Activated naive CD4-positive, alpha-beta T cell treated with anti-CD3 and anti-CD28 coated beads for 36 hours (primary cell): ENCODE measurements around the gene SLC6A17. TPM values are rescaled to one million over a fixed set of nuclear protein-coding genes. Genes with fewer than 3 reads are reported as not detected.

Experiments
- CTCF ChIA-PET: fragments of 350-600 bp; sonication (Branson Sonifier 250); formaldehyde crosslinking; loops from one replicate; lab custom pipeline; 2021; ENCODE audit warnings: antibody characterized with exemption; lab: Charles Lee
- DNase-seq: peaks from one replicate; pipeline ENCODE4 v3.0.0-alpha.2; 2020
- H3K27ac Mint-ChIP-seq: one replicate; pipeline ENCODE4 v1.8.0; 2021; ENCODE audit warnings: mild to moderate bottlenecking, mixed read lengths
- H3K27me3 Mint-ChIP-seq: one replicate; pipeline ENCODE4 v1.8.0; 2021; ENCODE audit warnings: low read depth, mixed read lengths
- H3K36me3 Mint-ChIP-seq: one replicate; pipeline ENCODE4 v1.8.0; 2021; ENCODE audit warnings: low read depth, mixed read lengths
- H3K4me1 Mint-ChIP-seq: one replicate; pipeline ENCODE4 v1.8.0; 2021; ENCODE audit warnings: low read depth, mixed read lengths
- H3K4me3 Mint-ChIP-seq: one replicate; pipeline ENCODE4 v1.8.0; 2021; ENCODE audit warnings: mild to moderate bottlenecking, moderate library complexity, mixed read lengths
- H3K9me3 Mint-ChIP-seq: one replicate; pipeline ENCODE4 v1.8.0; 2021; ENCODE audit warnings: mixed read lengths
- intact Hi-C: fragments of 100-400 bp; cut with micrococcal nuclease; formaldehyde crosslinking; loops from one replicate; pipeline ENCODE4 v1.15.1; 2023
- total RNA-seq, 2 experiments: library from RNA; stranded (reverse); gene quantifications; one replicate each; pipeline ENCODE4 v1.2.3, GENCODE V29; 2021

SLC6A17 gene
- total RNA-seq, 2 experiments from 2014 or later, result 0.12 TPM; not detected in 1

- Mint-ChIP-seq H3K27ac (no peak overlapping the region), H3K27me3 (no peaks in the 10 kb centered on the region), H3K9me3 (no peaks in the 10 kb centered on the region), H3K36me3 (no peaks in the 10 kb centered on the region), H3K4me3 (no peak overlapping the region), H3K4me1 (peaks cover 10% of the 10 kb centered on the region)
- CTCF ChIA-PET, result interaction anchor here (7.4 to 15.3 kb wide), 2 partner anchors 111 to 263 kb away, joined by 106 to 644 read pairs; no protein-coding TSS in a partner anchor
- intact Hi-C loops, result no loop called here
- no peak for DNase-seq
Measured at GRCh38 chr1:110198746-110199145, 48.5 kb downstream of the SLC6A17 start.

- Mint-ChIP-seq H3K4me3 (no peak overlapping the region), H3K27ac (no peak overlapping the region), H3K36me3 (no peaks in the 10 kb centered on the region), H3K27me3 (no peaks in the 10 kb centered on the region), H3K9me3 (no peaks in the 10 kb centered on the region), H3K4me1 (peaks cover 10% of the 10 kb centered on the region)
- CTCF ChIA-PET, result interaction anchor here (0.6 to 15.3 kb wide), 4 partner anchors 9 to 296 kb away, joined by 6 to 644 read pairs (median 88); no protein-coding TSS in a partner anchor
- intact Hi-C loops, result loop anchor here (5.0 kb wide), 1 partner anchor 262 kb away; no protein-coding TSS in a partner anchor
- no peak for DNase-seq
Measured at GRCh38 chr1:110200190-110200589, 49.9 kb downstream of the SLC6A17 start.

GRCh38 chr1:110200666-110201065 is 50.4 kb downstream of the SLC6A17 start:
- Mint-ChIP-seq H3K4me1 (peaks cover 10% of the 10 kb centered on the region), H3K9me3 (no peaks in the 10 kb centered on the region), H3K4me3 (no peak overlapping the region), H3K36me3 (no peaks in the 10 kb centered on the region), H3K27me3 (no peaks in the 10 kb centered on the region), H3K27ac (no peak overlapping the region)
- intact Hi-C loops, result loop anchor here (5.0 kb wide), 1 partner anchor 262 kb away; no protein-coding TSS in a partner anchor
- CTCF ChIA-PET, result interaction anchor here (0.6 to 15.3 kb wide), 6 partner anchors 9 to 295 kb away, joined by 6 to 644 read pairs (median 38); partner anchors contain the start of genes PROK1 and RBM15
- no peak for DNase-seq

GRCh38 chr1:110201157-110201825 is 51.0 kb downstream of the SLC6A17 start:
- H3K4me3 Mint-ChIP-seq, result no peak overlapping the region
- no peaks in the 10 kb centered on the region for H3K27me3 Mint-ChIP-seq
- no peak overlapping the region for H3K27ac Mint-ChIP-seq
- H3K36me3 Mint-ChIP-seq, result no peaks in the 10 kb centered on the region
- H3K9me3 Mint-ChIP-seq, result no peaks in the 10 kb centered on the region
- CTCF ChIA-PET, result interaction anchor here (0.6 to 15.3 kb wide), 9 partner anchors 109 to 295 kb away, joined by 3 to 644 read pairs (median 12); partner anchors contain the start of genes LAMTOR5, PROK1 and RBM15
- peaks cover 10% of the 10 kb centered on the region for H3K4me1 Mint-ChIP-seq
- intact Hi-C loops, result loop anchor here (5.0 kb wide), 1 partner anchor 261 kb away; no protein-coding TSS in a partner anchor
- no peak for DNase-seq

- intact Hi-C loops, result loop anchor here (1.0 to 5.0 kb wide), 6 partner anchors 109 to 412 kb away; no protein-coding TSS in a partner anchor
- peak; percentile 88 for DNase-seq
- H3K9me3 Mint-ChIP-seq, result no peaks in the 10 kb centered on the region
- H3K4me1 Mint-ChIP-seq, result peaks cover 21% of the 10 kb centered on the region
- H3K4me3 Mint-ChIP-seq, result no peak overlapping the region
- H3K27me3 Mint-ChIP-seq, result no peaks in the 10 kb centered on the region
- H3K27ac Mint-ChIP-seq, result peak overlapping the region; percentile 81
- CTCF ChIA-PET, result interaction anchor here (0.6 to 15.3 kb wide), 43 partner anchors 9 to 361 kb away, joined by 3 to 644 read pairs (median 4); partner anchors contain the start of genes LAMTOR5 and RBM15
- H3K36me3 Mint-ChIP-seq, result no peaks in the 10 kb centered on the region
Measured at GRCh38 chr1:110203021-110203661, 52.8 kb downstream of the SLC6A17 start.

- intact Hi-C loops, result no loop called here
- H3K9me3 Mint-ChIP-seq, result no peaks in the 10 kb centered on the region
Measured at GRCh38 chr1:110205156-110205555, 54.9 kb downstream of the SLC6A17 start.

GRCh38 chr1:110205591-110206155 is 55.4 kb downstream of the SLC6A17 start:
- no peak overlapping the region for H3K4me3 Mint-ChIP-seq
- H3K9me3 Mint-ChIP-seq, result no peaks in the 10 kb centered on the region
- CTCF ChIA-PET, result interaction anchor here (0.7 to 15.3 kb wide), 8 partner anchors 9 to 290 kb away, joined by 3 to 644 read pairs (median 76); partner anchors contain the start of gene RBM15
- intact Hi-C loops, result no loop called here
- no peaks in the 10 kb centered on the region for H3K36me3 Mint-ChIP-seq
- peaks cover 38% of the 10 kb centered on the region for H3K4me1 Mint-ChIP-seq
- no peaks in the 10 kb centered on the region for H3K27me3 Mint-ChIP-seq
- DNase-seq, result no peak
- H3K27ac Mint-ChIP-seq, result no peak overlapping the region

More at GRCh38 chr1:110205156-110205555, 54.9 kb downstream of the SLC6A17 start:
- CTCF ChIA-PET, result interaction anchor here (0.7 to 15.3 kb wide), 4 partner anchors 92 to 291 kb away, joined by 4 to 644 read pairs (median 88); no protein-coding TSS in a partner anchor
- H3K4me3 Mint-ChIP-seq, result no peak overlapping the region
- no peak for DNase-seq
- H3K36me3 Mint-ChIP-seq, result no peaks in the 10 kb centered on the region
- no peaks in the 10 kb centered on the region for H3K27me3 Mint-ChIP-seq
- H3K4me1 Mint-ChIP-seq, result peaks cover 38% of the 10 kb centered on the region
- no peak overlapping the region for H3K27ac Mint-ChIP-seq

GRCh38 chr1:110206261-110206920 is 56.1 kb downstream of the SLC6A17 start:
- Mint-ChIP-seq H3K4me1 (peaks cover 39% of the 10 kb centered on the region), H3K27me3 (no peaks in the 10 kb centered on the region), H3K36me3 (no peaks in the 10 kb centered on the region), H3K4me3 (no peak overlapping the region), H3K27ac (no peak overlapping the region), H3K9me3 (no peaks in the 10 kb centered on the region)
- intact Hi-C loops, result no loop called here
- DNase-seq, result no peak
- CTCF ChIA-PET, result interaction anchor here (0.9 to 15.3 kb wide), 17 partner anchors 9 to 302 kb away, joined by 3 to 644 read pairs (median 11); partner anchors contain the start of genes LAMTOR5 and RBM15

- CTCF ChIA-PET, result interaction anchor here (0.6 to 15.3 kb wide), 52 partner anchors 9 to 301 kb away, joined by 3 to 644 read pairs (median 6); partner anchors contain the start of genes LAMTOR5 and RBM15
- Mint-ChIP-seq H3K36me3 (peaks cover 4% of the 10 kb centered on the region), H3K4me3 (no peak overlapping the region), H3K9me3 (no peaks in the 10 kb centered on the region), H3K27me3 (no peaks in the 10 kb centered on the region), H3K27ac (no peak overlapping the region), H3K4me1 (peaks cover 45% of the 10 kb centered on the region)
- intact Hi-C loops, result loop anchor here (1.0 kb wide), 3 partner anchors 54 to 288 kb away; no protein-coding TSS in a partner anchor
- peak; percentile 89 for DNase-seq
Measured at GRCh38 chr1:110207831-110208230, 57.5 kb downstream of the SLC6A17 start.

GRCh38 chr1:110208916-110209645 is 58.8 kb downstream of the SLC6A17 start:
- Mint-ChIP-seq H3K4me1 (peaks cover 43% of the 10 kb centered on the region), H3K4me3 (peak overlapping the region; percentile 80), H3K27me3 (no peaks in the 10 kb centered on the region), H3K9me3 (no peaks in the 10 kb centered on the region), H3K27ac (peak overlapping the region; percentile 85), H3K36me3 (peaks cover 4% of the 10 kb centered on the region)
- no peak for DNase-seq
- intact Hi-C loops, result loop anchor here (1.0 kb wide), 1 partner anchor 53 kb away; no protein-coding TSS in a partner anchor
- CTCF ChIA-PET, result interaction anchor here (0.6 to 15.3 kb wide), 25 partner anchors 9 to 1142 kb away, joined by 3 to 644 read pairs (median 9); partner anchors contain the start of genes LAMTOR5 and RBM15
